Small intestine (tissue), 16 donors: ENCODE results near the gene ECD. TPM values are rescaled to one million over a fixed set of nuclear protein-coding genes. Genes with fewer than 3 reads are reported as not detected.

Experiments
- DNase-seq, 2 donors: peaks; one replicate each; pipeline versions ENCODE4 v3.0.0 to v3.0.0-alpha.2; 2013
- FAIRE-seq: peaks from 2 replicates; lab custom pipeline; 2012; peaks lifted over from hg19 to GRCh38; lab: Jason Lieb, UNC
- H3K27ac ChIP-seq, 3 donors: one replicate each; pipeline ENCODE4 v1.5.1; 2013; ENCODE audit warnings: low read length in 2 of 3, mild to moderate bottlenecking in 2 of 3, control low read depth in 1 of 3, inconsistent platforms in 1 of 3, low read depth in 1 of 3, moderate library complexity in 1 of 3
- H3K27me3 ChIP-seq, 3 donors: one replicate each; pipeline ENCODE4 v1.6.1; 2013; ENCODE audit warnings: low read length in 3 of 3, inconsistent platforms in 1 of 3; ENCODE audit not compliant: control insufficient read depth in 3 of 3, insufficient read depth in 3 of 3
- H3K36me3 ChIP-seq, 3 donors: one replicate each; pipeline ENCODE4 v1.6.1; 2013; ENCODE audit warnings: low read length in 3 of 3, inconsistent platforms in 1 of 3, low read depth in 1 of 3, mild to moderate bottlenecking in 1 of 3, moderate library complexity in 1 of 3; ENCODE audit not compliant: control insufficient read depth in 3 of 3, insufficient read depth in 2 of 3
- H3K4me1 ChIP-seq, 3 donors: one replicate each; pipeline ENCODE4 v1.6.1; 2013; ENCODE audit warnings: low read length in 2 of 3, inconsistent platforms in 1 of 3, low read depth in 1 of 3, mild to moderate bottlenecking in 1 of 3, moderate library complexity in 1 of 3; ENCODE audit not compliant: control insufficient read depth in 3 of 3, insufficient read depth in 2 of 3
- H3K4me3 ChIP-seq, 3 donors: one replicate each; pipeline ENCODE4 v1.5.1; 2013; ENCODE audit warnings: low read length in 3 of 3, control low read depth in 1 of 3, inconsistent platforms in 1 of 3, low read depth in 1 of 3, mild to moderate bottlenecking in 1 of 3, moderate library complexity in 1 of 3
- H3K9me3 ChIP-seq, 2 donors: one replicate each; pipeline ENCODE4 v1.6.1; 2013; ENCODE audit warnings: low read depth in 1 of 2, low read length in 1 of 2; ENCODE audit not compliant: control insufficient read depth in 2 of 2, insufficient read depth in 1 of 2
- WGBS, 3 donors: extraction: QIAGEN DNeasy Blood & Tissue Kit; methylation state at CpG; one replicate each; pipeline ENCODE4 v1.1.7; 2013; 5-methylcytosine and 5-hydroxymethylcytosine counted together
- long read RNA-seq, 10 donors: transcript quantifications; one replicate each; lab custom pipeline, GENCODE V29; 2026
- polyA plus RNA-seq, 4 donors: library from polyadenylated mRNA; stranded (reverse) in 3 of 4; unstranded in 1 of 4; fragments of 200-250 nt in 3 of 4; fragments of 120-200 nt in 1 of 4; gene quantifications; one replicate each; pipeline versions ENCODE4 v1.2.1 to v1.2.3, GENCODE V29; 2013
- donor health status: healthy with polysubstance abuse.
- donor health status: control.
- donor health status: control.
- donor health status: Bipolar disorder and iron deficiency.
- donor health status: healthy.

ECD gene
- polyA plus RNA-seq = 10 to 100 TPM in 2 of 4 donors, 1 to 10 TPM in 2; 7.4 to 24.6 (median 9.4) TPM
- long read RNA-seq, donor 1, transcript ECD-201 (14 exons, 3,069 nt) = major isoform, 16 of 21 reads
- long read RNA-seq, donor 1, partial matches to known transcripts = 5 of 21 reads
- long read RNA-seq, donor 1, other reads (novel, unspliced or antisense) = 0 of 21 reads
- long read RNA-seq, donor 2, partial matches to known transcripts = 0 of 1 reads
- long read RNA-seq, donor 2, other reads (novel, unspliced or antisense) = 0 of 1 reads
- long read RNA-seq, donor 3, partial matches to known transcripts = 5 of 7 reads
- long read RNA-seq, donor 3, other reads (novel, unspliced or antisense) = 0 of 7 reads
- long read RNA-seq, donor 4 = 0 reads
- long read RNA-seq, donor 5, partial matches to known transcripts = 0 of 1 reads
- long read RNA-seq, donor 5, other reads (novel, unspliced or antisense) = 0 of 1 reads
- long read RNA-seq, donor 6, partial matches to known transcripts = 0 of 2 reads
- long read RNA-seq, donor 6, other reads (novel, unspliced or antisense) = 0 of 2 reads
- long read RNA-seq, donor 7 = 0 reads
- long read RNA-seq, donor 8, partial matches to known transcripts = 0 of 1 reads
- long read RNA-seq, donor 8, other reads (novel, unspliced or antisense) = 0 of 1 reads
- long read RNA-seq, donor 9 = 0 reads
- long read RNA-seq, donor 10, transcript ECD-201 (14 exons, 3,069 nt) = major isoform, 5 of 10 reads
- long read RNA-seq, donor 10, partial matches to known transcripts = 5 of 10 reads
- long read RNA-seq, donor 10, other reads (novel, unspliced or antisense) = 0 of 10 reads

GRCh38 chr10:73167783-73168464 lies at the start of gene ECD, which contains the start of gene FAM149B1:
ECD (minus strand) TSS chr10:73168008; CDS start chr10:73163937, 4,071 bp downstream.
FAM149B1 (plus strand) TSS chr10:73168119; CDS start chr10:73168340, 221 bp downstream.
- H3K27ac ChIP-seq = peak within 1 kb of the TSS; percentile 80 to 99 (median 98)
- WGBS, 3 donors = 0% methylated on average over 42 to 49 of the region's 49 CpGs
- no peaks in the 10 kb centered on the region for H3K4me1 ChIP-seq
- DNase-seq (peak; percentile 95 to 98), FAIRE-seq (no peak)
- H3K27me3 ChIP-seq = no peaks in the 10 kb centered on the region
- H3K36me3 ChIP-seq = peaks cover 0 to 2% (median 0%) of the 10 kb centered on the region in 3 donors
- no peaks in the 10 kb centered on the region for H3K9me3 ChIP-seq
- H3K4me3 ChIP-seq = peak within 1 kb of the TSS; percentile 60 to 99 (median 79)

- Histone ChIP-seq H3K4me3 (no peak overlapping the region), H3K27me3 (no peaks in the 10 kb centered on the region), H3K9me3 (no peaks in the 10 kb centered on the region), H3K36me3 (peaks cover 2 to 10% (median 4%) of the 10 kb centered on the region in 3 donors), H3K4me1 (no peaks in the 10 kb centered on the region), H3K27ac (no peak overlapping the region)
- WGBS, 3 donors = 90 to 96% (median 94%) methylated on average over 1 of the region's 1 CpG
- no peak for DNase-seq
- no peak for FAIRE-seq
Observed at GRCh38 chr10:73215749-73216148, 47.9 kb upstream of the ECD start.

- no peaks in the 10 kb centered on the region for H3K4me1 ChIP-seq
- H3K36me3 ChIP-seq = peaks cover 0 to 25% (median 3%) of the 10 kb centered on the region in 3 donors
- H3K9me3 ChIP-seq = peaks cover 0 to 8% of the 10 kb centered on the region in 2 donors
- no peak for FAIRE-seq
- H3K4me3 ChIP-seq = no peak overlapping the region
- H3K27ac ChIP-seq = no peak overlapping the region
- peak in 1 of 2 donors; percentile 9 for DNase-seq
- H3K27me3 ChIP-seq = no peaks in the 10 kb centered on the region
- WGBS, 3 donors = 54 to 80% (median 64%) methylated on average over 4 of the region's 4 CpGs
Observed at GRCh38 chr10:73211106-73211811, 43.5 kb upstream of the ECD start.

- peaks cover 0 to 14% of the 10 kb centered on the region in 2 donors for H3K9me3 ChIP-seq
- H3K4me3 ChIP-seq = no peak overlapping the region
- DNase-seq (no peak), FAIRE-seq (no peak)
- H3K36me3 ChIP-seq = peaks cover 0 to 27% (median 3%) of the 10 kb centered on the region in 3 donors
- H3K27me3 ChIP-seq = no peaks in the 10 kb centered on the region
- no peaks in the 10 kb centered on the region for H3K4me1 ChIP-seq
- 95 to 97% (median 95%) methylated on average over 3 of the region's 3 CpGs for WGBS, 3 donors
- no peak overlapping the region for H3K27ac ChIP-seq
Observed at GRCh38 chr10:73210395-73211105, 42.7 kb upstream of the ECD start.

GRCh38 chr10:73209705-73210104 lies 41.9 kb upstream of the ECD start:
- no peaks in the 10 kb centered on the region for H3K4me1 ChIP-seq
- peaks cover 0 to 14% of the 10 kb centered on the region in 2 donors for H3K9me3 ChIP-seq
- peak overlapping the region in 1 of 3 donors; percentile 10 for H3K27ac ChIP-seq
- WGBS, 3 donors = 79 to 86% (median 80%) methylated on average over 1 of the region's 1 CpG
- peaks cover 0 to 27% (median 3%) of the 10 kb centered on the region in 3 donors for H3K36me3 ChIP-seq
- FAIRE-seq = no peak
- peak in 1 of 2 donors; percentile 32 for DNase-seq
- H3K27me3 ChIP-seq = no peaks in the 10 kb centered on the region
- no peak overlapping the region for H3K4me3 ChIP-seq

- H3K9me3 ChIP-seq = peaks cover 0 to 14% of the 10 kb centered on the region in 2 donors
- no peak overlapping the region for H3K27ac ChIP-seq
- DNase-seq = no peak
- no peak overlapping the region for H3K4me3 ChIP-seq
- 73 to 93% (median 85%) methylated on average over 2 of the region's 2 CpGs for WGBS, 3 donors
- peaks cover 0 to 26% (median 3%) of the 10 kb centered on the region in 3 donors for H3K36me3 ChIP-seq
- H3K27me3 ChIP-seq = no peaks in the 10 kb centered on the region
- FAIRE-seq = no peak
- no peaks in the 10 kb centered on the region for H3K4me1 ChIP-seq
Observed at GRCh38 chr10:73207883-73208282, 40.1 kb upstream of the ECD start.

- peaks cover 0 to 28% (median 3%) of the 10 kb centered on the region in 3 donors for H3K36me3 ChIP-seq
- H3K4me3 ChIP-seq = no peak overlapping the region
- FAIRE-seq = no peak
- no peak for DNase-seq
- H3K4me1 ChIP-seq = no peaks in the 10 kb centered on the region
- 98 to 99% (median 99%) methylated on average over 5 of the region's 5 CpGs for WGBS, 3 donors
- H3K9me3 ChIP-seq = peaks cover 0 to 14% of the 10 kb centered on the region in 2 donors
- no peak overlapping the region for H3K27ac ChIP-seq
- no peaks in the 10 kb centered on the region for H3K27me3 ChIP-seq
Observed at GRCh38 chr10:73206385-73206784, 38.6 kb upstream of the ECD start.
